Neural crest cell (in vitro differentiated cells): ENCODE measurements around the gene ACVR1. TPM values are rescaled to one million over a fixed set of nuclear protein-coding genes. Genes with fewer than 3 reads are reported as not detected.

Experiments
- DNase-seq: peaks from one replicate; pipeline ENCODE4 v3.0.0; 2021; ENCODE audit warnings: low read depth, mixed read lengths, low spot score
- H3K27ac Mint-ChIP-seq: one replicate; pipeline ENCODE4 v1.8.0; 2021; ENCODE audit warnings: mild to moderate bottlenecking, mixed read lengths; ENCODE audit not compliant: unreplicated experiment
- H3K27me3 Mint-ChIP-seq: 2 replicates; pipeline ENCODE4 v1.8.0; 2021; ENCODE audit warnings: low read depth, mild to moderate bottlenecking, mixed read lengths
- H3K36me3 Mint-ChIP-seq: 2 replicates; pipeline ENCODE4 v1.8.0; 2021; ENCODE audit warnings: low read depth, mild to moderate bottlenecking, mixed read lengths
- H3K4me1 Mint-ChIP-seq: 2 replicates; pipeline ENCODE4 v1.8.0; 2021; ENCODE audit warnings: mixed read lengths
- H3K4me3 Mint-ChIP-seq: one replicate; pipeline ENCODE4 v1.8.0; 2021; ENCODE audit warnings: mild to moderate bottlenecking, mixed read lengths
- H3K9me3 Mint-ChIP-seq: 2 replicates; pipeline ENCODE4 v1.8.0; 2021; ENCODE audit warnings: mixed read lengths
- total RNA-seq: library from RNA; stranded (reverse); gene quantifications from 2 replicates; pipeline ENCODE4 v1.2.1, GENCODE V29; 2021
- TF ChIP-seq, protein P1 (sequence below): fragments of 200-600 bp; sonication (generic); conservative IDR thresholded peaks from 2 replicates; pipeline ENCODE4 v1.5.0; 2021; ENCODE audit warnings: antibody characterized with exemption, mild to moderate bottlenecking

ACVR1 gene
- total RNA-seq, 1 donor from 2014 or later, result 12.5 TPM

DNA sequence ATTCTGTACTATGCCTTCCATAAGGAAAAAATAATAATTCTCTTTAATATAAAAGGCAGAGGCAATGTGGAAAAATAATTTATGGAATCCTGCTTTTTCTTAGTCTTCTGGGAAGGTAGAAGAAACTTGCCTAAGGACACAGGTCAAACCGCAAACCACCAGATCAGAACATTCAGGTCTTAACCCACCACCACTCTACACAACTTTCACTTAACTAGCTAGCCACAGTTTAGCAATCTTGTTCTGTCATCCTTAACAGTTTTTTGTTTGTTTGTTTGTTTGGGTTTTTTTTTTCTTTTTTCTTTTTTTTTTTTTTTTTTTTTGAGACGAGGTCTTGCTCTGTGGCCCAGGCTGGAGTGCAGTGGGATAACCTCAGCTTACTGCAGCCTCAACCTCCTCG, 70.6 kb downstream of the ACVR1 start:
- no peaks in the 10 kb centered on the region for H3K9me3 Mint-ChIP-seq
- H3K27me3 Mint-ChIP-seq, result no peaks in the 10 kb centered on the region
- H3K4me3 Mint-ChIP-seq, result no peak overlapping the region
- TF ChIP-seq, protein P1, sequence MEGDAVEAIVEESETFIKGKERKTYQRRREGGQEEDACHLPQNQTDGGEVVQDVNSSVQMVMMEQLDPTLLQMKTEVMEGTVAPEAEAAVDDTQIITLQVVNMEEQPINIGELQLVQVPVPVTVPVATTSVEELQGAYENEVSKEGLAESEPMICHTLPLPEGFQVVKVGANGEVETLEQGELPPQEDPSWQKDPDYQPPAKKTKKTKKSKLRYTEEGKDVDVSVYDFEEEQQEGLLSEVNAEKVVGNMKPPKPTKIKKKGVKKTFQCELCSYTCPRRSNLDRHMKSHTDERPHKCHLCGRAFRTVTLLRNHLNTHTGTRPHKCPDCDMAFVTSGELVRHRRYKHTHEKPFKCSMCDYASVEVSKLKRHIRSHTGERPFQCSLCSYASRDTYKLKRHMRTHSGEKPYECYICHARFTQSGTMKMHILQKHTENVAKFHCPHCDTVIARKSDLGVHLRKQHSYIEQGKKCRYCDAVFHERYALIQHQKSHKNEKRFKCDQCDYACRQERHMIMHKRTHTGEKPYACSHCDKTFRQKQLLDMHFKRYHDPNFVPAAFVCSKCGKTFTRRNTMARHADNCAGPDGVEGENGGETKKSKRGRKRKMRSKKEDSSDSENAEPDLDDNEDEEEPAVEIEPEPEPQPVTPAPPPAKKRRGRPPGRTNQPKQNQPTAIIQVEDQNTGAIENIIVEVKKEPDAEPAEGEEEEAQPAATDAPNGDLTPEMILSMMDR, result no peak
- H3K36me3 Mint-ChIP-seq, result peaks cover 4% of the 10 kb centered on the region
- H3K27ac Mint-ChIP-seq, result no peak overlapping the region
- no peaks in the 10 kb centered on the region for H3K4me1 Mint-ChIP-seq
- no peak for DNase-seq

DNA sequence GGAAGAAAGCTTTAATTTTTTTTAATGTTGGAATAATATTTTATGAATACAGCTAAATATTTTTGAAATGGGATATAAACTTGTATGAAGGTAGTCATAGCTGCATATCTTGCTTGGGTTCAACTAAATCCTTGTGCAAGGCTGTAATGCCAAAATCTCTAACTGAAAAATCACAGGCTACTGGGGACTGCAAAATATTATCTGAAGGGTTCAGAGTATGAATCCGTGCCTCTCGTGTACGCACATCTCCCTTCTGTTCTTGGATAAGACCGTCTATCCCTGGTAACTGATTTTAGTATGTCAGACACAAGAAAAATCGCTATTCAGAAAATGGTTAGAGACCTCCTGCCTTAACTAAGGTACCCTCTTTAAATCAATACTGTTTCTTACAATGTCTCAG, 71.8 kb downstream of the ACVR1 start:
- Mint-ChIP-seq H3K4me3 (no peak overlapping the region), H3K4me1 (no peaks in the 10 kb centered on the region), H3K36me3 (peaks cover 4% of the 10 kb centered on the region), H3K9me3 (no peaks in the 10 kb centered on the region), H3K27ac (no peak overlapping the region), H3K27me3 (no peaks in the 10 kb centered on the region)
- TF ChIP-seq, protein P1, result no peak
- no peak for DNase-seq

DNA sequence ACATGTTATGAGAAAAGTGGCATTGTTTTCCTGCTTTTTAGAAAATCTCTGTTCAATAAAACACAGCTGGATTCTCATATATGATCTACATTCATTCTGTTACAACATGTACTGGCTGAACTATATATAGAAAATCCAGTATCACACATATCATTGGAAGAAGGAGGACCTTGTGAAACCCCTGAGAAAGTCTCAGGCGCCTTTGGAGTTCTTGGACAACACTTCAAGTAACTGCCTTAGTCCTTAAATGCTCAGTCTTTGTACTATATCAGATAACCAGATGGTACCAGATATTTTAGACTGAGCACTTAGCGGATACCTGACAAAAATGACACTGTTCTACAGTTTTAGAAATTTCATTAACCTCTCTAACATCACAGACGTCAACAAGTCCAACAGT, 72.2 kb downstream of the ACVR1 start:
- Mint-ChIP-seq H3K4me3 (no peak overlapping the region), H3K27ac (no peak overlapping the region), H3K4me1 (no peaks in the 10 kb centered on the region), H3K9me3 (no peaks in the 10 kb centered on the region), H3K27me3 (no peaks in the 10 kb centered on the region), H3K36me3 (peaks cover 6% of the 10 kb centered on the region)
- TF ChIP-seq, protein P1, result no peak
- no peak for DNase-seq

DNA sequence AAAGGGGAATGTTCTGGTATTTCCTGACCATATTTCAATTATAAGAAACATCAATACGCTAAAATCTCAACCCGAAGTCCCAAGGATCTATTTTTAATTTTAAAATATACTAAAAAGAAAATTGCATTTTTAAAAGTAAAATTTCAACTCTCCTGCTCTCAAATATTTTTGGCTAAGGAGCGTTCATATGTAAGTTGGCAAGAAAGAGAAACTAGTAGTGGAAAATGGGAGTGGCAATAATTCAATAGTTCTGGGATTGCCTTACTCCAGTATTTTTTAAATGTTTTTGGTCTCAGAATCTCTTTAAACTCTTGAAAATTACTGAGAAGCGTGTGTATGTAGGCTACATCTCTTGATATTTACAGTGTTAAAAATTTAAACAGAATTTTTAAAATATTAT, 72.7 kb downstream of the ACVR1 start:
- Mint-ChIP-seq H3K9me3 (no peaks in the 10 kb centered on the region), H3K27me3 (no peaks in the 10 kb centered on the region), H3K4me1 (no peaks in the 10 kb centered on the region), H3K4me3 (no peak overlapping the region), H3K36me3 (peaks cover 6% of the 10 kb centered on the region), H3K27ac (no peak overlapping the region)
- DNase-seq, result no peak
- TF ChIP-seq, protein P1, result no peak

DNA sequence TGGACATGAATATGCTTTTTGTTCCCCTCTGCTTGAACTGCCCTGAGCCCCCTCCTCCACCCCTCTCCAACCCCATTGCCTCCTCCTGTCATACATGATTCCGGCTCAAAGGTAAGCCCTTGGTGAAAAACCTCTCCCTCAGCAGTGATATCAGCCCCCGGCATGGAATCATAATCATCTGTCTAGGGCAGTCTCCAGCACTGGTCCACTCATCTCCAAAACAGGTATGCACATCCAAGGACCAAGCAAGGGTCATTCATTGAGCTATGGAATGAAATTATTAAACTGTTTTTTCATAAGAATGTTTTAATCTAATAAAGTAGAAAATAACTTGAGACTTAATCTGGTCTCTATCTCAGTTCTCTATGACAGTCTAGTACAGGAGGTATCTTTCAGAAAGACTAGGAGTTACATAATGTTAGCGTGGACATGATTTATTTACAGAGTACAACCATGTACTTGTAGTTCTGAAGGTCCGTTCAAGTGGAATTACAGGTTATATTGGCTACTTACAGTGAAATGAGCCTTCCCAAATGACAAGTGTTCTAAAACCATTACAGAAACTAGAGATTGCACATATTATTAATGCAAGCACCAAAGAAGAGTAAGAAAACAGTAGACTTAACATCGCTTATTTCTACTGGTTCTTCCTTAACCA, 75.2 kb downstream of the ACVR1 start:
- Mint-ChIP-seq H3K9me3 (no peaks in the 10 kb centered on the region), H3K27me3 (no peaks in the 10 kb centered on the region), H3K36me3 (peaks cover 5% of the 10 kb centered on the region), H3K4me3 (no peak overlapping the region), H3K4me1 (no peaks in the 10 kb centered on the region), H3K27ac (no peak overlapping the region)
- no peak for DNase-seq
- TF ChIP-seq, protein P1, result no peak
